Loucy (cell line): Measurements from ENCODE around the gene SLC50A1.
A peak's percentile ranks its signal among the peaks of the same experiment; 100 is the strongest.

Experiments
- EZH2phosphoT487 ChIP-seq: fragments of 200-600 bp; IDR thresholded peaks from 2 replicates; pipeline ENCODE4 v1.6.1; 2018; ENCODE audit warnings: antibody characterized with exemption, mild to moderate bottlenecking, moderate library complexity, borderline replicate concordance
- TF ChIP-seq, protein P1 (sequence below): fragments of 200-600 bp; sonication (generic); conservative IDR thresholded peaks from 2 replicates; pipeline ENCODE4 v1.5.1; 2014; ENCODE audit warnings: mild to moderate bottlenecking, antibody characterized with exemption, low read length

DNA sequence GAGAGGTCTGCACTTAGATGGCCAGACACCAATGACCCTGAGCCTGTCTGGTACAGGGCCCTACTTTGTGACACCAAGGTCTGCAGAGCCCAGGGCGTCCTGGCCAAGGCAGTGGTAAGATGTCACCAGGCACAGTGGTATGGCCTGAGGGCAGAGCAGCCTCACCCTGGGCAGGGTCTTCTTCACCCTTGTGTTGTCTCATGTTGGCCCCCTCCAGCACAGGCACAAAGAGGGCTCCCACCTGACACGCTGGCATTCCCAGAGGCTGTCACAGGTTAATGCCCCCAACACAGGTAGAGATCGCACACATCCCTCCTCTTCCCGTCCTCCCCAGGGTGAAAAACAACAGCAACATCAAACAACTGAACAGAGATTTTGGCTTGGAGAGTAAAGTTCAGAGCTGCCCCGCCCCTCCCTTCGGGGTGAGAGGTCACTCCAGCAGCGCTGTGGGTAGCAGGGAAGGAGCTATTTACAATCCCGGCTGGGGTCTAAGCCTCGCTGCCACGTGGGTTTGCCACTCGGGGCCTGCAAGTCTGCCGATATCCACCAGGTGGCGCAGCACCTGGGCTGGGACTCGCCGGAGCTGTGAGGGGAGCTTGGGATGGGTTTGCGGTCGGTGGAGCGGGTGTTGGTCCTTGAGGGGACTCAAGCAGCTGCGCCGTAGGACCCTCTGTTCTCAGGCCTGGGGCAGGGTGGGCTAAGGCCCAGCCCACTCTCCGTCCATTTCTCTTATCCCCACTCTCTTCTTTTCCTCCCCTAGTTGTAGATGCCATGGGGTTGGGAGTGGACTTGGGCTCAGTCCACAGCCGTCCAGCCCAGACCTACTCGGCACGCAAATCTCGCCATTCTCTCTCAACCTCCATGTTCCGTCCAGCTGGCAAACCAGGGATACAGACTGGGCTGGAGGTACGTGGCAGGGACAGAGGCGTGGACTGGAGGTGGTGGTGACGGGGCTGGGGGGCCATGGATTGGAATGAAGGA lies 44.3 kb upstream of the SLC50A1 start:
- TF ChIP-seq, protein P1, sequence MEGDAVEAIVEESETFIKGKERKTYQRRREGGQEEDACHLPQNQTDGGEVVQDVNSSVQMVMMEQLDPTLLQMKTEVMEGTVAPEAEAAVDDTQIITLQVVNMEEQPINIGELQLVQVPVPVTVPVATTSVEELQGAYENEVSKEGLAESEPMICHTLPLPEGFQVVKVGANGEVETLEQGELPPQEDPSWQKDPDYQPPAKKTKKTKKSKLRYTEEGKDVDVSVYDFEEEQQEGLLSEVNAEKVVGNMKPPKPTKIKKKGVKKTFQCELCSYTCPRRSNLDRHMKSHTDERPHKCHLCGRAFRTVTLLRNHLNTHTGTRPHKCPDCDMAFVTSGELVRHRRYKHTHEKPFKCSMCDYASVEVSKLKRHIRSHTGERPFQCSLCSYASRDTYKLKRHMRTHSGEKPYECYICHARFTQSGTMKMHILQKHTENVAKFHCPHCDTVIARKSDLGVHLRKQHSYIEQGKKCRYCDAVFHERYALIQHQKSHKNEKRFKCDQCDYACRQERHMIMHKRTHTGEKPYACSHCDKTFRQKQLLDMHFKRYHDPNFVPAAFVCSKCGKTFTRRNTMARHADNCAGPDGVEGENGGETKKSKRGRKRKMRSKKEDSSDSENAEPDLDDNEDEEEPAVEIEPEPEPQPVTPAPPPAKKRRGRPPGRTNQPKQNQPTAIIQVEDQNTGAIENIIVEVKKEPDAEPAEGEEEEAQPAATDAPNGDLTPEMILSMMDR = peak; percentile 95
- no peak for TF ChIP-seq EZH2phosphoT487
